Astrocyte of the cerebellum (primary cell): ENCODE data around the gene PYY.

Experiments
- DNase-seq: peaks from one replicate; pipeline ENCODE4 v3.0.0-alpha.2; 2011; ENCODE audit warnings: low read depth
- H3K4me3 ChIP-seq: 2 replicates; pipeline ENCODE4 v1.5.1; 2011; ENCODE audit warnings: mild to moderate bottlenecking, low read depth, low read length, moderate library complexity
- CTCF ChIP-seq: IDR thresholded peaks from 2 replicates; pipeline ENCODE4 v1.5.1; 2012; ENCODE audit warnings: low read length, low read depth, moderate library complexity, mild to moderate bottlenecking; ENCODE audit errors: missing control alignments
- in situ Hi-C: cut with HindIII; loops from 2 replicates; pipeline ENCODE4 v1.10.0; 2017; ENCODE audit warnings: low sequenced_read_pairs

PYY gene

GRCh38 chr17:43917016-43917347 lies 36.8 kb downstream of the PYY start:
- DNase-seq = no peak
- no peak for TF ChIP-seq CTCF
- H3K4me3 ChIP-seq = no peak overlapping the region
- in situ Hi-C loops = no loop called here

- no peak for DNase-seq
- in situ Hi-C loops = no loop called here
- TF ChIP-seq CTCF = no peak
- no peak overlapping the region for H3K4me3 ChIP-seq
Observed at GRCh38 chr17:43916385-43916784, 37.4 kb downstream of the PYY start.

GRCh38 chr17:43915559-43915958 lies 38.2 kb downstream of the PYY start:
- H3K4me3 ChIP-seq = no peak overlapping the region
- no peak for DNase-seq
- no peak for TF ChIP-seq CTCF
- in situ Hi-C loops = no loop called here

- in situ Hi-C loops = loop anchor here (5.0 kb wide), 1 partner anchor 72 kb away; no protein-coding TSS in a partner anchor
- H3K4me3 ChIP-seq = no peak overlapping the region
- DNase-seq = no peak
- no peak for TF ChIP-seq CTCF
Observed at GRCh38 chr17:43914451-43914850, 39.3 kb downstream of the PYY start.

- no peak for TF ChIP-seq CTCF
- no peak overlapping the region for H3K4me3 ChIP-seq
- DNase-seq = no peak
- in situ Hi-C loops = loop anchor here (5.0 kb wide), 1 partner anchor 71 kb away; no protein-coding TSS in a partner anchor
Observed at GRCh38 chr17:43913584-43913983, 40.2 kb downstream of the PYY start.

- no peak for TF ChIP-seq CTCF
- no peak overlapping the region for H3K4me3 ChIP-seq
- in situ Hi-C loops = loop anchor here (5.0 kb wide), 1 partner anchor 70 kb away; no protein-coding TSS in a partner anchor
- no peak for DNase-seq
Observed at GRCh38 chr17:43912635-43913304, 41.0 kb downstream of the PYY start.
